ENCODE results near the gene COQ10B.

DNA sequence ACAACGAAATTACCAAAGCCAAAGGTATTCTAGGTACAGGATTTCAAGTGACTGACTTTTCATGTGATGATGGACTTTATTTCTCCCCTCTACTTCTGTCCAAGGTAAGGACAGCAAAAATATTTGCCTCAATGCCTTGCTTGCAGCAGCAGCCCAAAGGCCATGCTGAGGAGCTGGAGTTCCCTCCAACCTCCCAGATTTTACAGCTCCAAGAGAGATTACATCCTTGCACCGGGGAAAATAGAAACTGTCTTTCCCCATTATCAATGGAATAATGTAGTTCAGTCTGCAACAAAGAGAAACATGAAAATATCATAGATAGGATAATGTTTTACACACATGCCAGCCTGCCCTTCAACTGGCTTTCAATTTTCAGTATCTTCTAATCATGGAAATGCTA is 32.8 kb downstream of the COQ10B start:
- no peak for TF ChIP-seq CTCF (IDR thresholded peaks at IDR 0.05; ENCODE audit: low read depth, low read length, missing input control)
- TF ChIP-seq TAF1 (conservative IDR thresholded peaks at IDR 0.05): no peak
- TF ChIP-seq MAX (IDR thresholded peaks at IDR 0.05): no peak
- TF ChIP-seq EGR1 (IDR thresholded peaks at IDR 0.05; ENCODE audit: low read depth in 2 of 2): no peak
- no peak for TF ChIP-seq YY1 (IDR thresholded peaks at IDR 0.05)
- no peak for TF ChIP-seq JUND (IDR thresholded peaks at IDR 0.05)
- TF ChIP-seq GABPA (IDR thresholded peaks at IDR 0.05 in 1 of 2, conservative IDR thresholded peaks at IDR 0.05 in 1 of 2): no peak
- no peak for TF ChIP-seq FOXA2 (IDR thresholded peaks at IDR 0.05)
- TF ChIP-seq, protein P1, sequence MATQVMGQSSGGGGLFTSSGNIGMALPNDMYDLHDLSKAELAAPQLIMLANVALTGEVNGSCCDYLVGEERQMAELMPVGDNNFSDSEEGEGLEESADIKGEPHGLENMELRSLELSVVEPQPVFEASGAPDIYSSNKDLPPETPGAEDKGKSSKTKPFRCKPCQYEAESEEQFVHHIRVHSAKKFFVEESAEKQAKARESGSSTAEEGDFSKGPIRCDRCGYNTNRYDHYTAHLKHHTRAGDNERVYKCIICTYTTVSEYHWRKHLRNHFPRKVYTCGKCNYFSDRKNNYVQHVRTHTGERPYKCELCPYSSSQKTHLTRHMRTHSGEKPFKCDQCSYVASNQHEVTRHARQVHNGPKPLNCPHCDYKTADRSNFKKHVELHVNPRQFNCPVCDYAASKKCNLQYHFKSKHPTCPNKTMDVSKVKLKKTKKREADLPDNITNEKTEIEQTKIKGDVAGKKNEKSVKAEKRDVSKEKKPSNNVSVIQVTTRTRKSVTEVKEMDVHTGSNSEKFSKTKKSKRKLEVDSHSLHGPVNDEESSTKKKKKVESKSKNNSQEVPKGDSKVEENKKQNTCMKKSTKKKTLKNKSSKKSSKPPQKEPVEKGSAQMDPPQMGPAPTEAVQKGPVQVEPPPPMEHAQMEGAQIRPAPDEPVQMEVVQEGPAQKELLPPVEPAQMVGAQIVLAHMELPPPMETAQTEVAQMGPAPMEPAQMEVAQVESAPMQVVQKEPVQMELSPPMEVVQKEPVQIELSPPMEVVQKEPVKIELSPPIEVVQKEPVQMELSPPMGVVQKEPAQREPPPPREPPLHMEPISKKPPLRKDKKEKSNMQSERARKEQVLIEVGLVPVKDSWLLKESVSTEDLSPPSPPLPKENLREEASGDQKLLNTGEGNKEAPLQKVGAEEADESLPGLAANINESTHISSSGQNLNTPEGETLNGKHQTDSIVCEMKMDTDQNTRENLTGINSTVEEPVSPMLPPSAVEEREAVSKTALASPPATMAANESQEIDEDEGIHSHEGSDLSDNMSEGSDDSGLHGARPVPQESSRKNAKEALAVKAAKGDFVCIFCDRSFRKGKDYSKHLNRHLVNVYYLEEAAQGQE (IDR thresholded peaks at IDR 0.05): no peak
